K562 (cell line): ENCODE data around the gene LHFPL5. TPM values are rescaled to one million over a fixed set of nuclear protein-coding genes. Genes with fewer than 3 reads are reported as not detected.
A peak's percentile ranks its signal among the peaks of the same experiment; 100 is the strongest.

Experiments used
- ATAC-seq: fragments of 200-7000 bp; cut with Tn5 transposase; 3 replicates; pipeline ENCODE4 v1.9.1; 2020; ENCODE audit warnings: moderate library complexity
- BruUV-seq: library from RNA; stranded (reverse); fragments of 400-500 nt; replicated peaks from 2 replicates; lab custom pipeline; 2021; lab: Mats Ljungman, UMichigan
- CTCF ChIA-PET: fragments of 300-600 bp; formaldehyde crosslinking; extraction: SDS; loops from one replicate; lab custom pipeline; 2021; ENCODE audit warnings: low intra/inter-chr PET ratio; lab: Yijun Ruan, JAX
- POLR2A ChIA-PET: fragments of 300-600, 350-650 bp; sonication (Branson Sonifier 250); formaldehyde crosslinking; extraction: SDS; loops from one replicate; lab custom pipeline; 2021; ENCODE audit warnings: antibody characterized with exemption, inconsistent platforms; lab: Yijun Ruan, JAX
- DNase-seq, 4 experiments: peaks; one replicate each; pipeline versions ENCODE4 v3.0.0 to v3.0.0-alpha.2; 2011 to 2018; ENCODE audit warnings: low spot score in 3 of 4, mixed read lengths in 3 of 4; ENCODE audit errors: extremely low read depth in 1 of 4
- FAIRE-seq: peaks from 2 replicates; lab custom pipeline; 2011; peaks lifted over from hg19 to GRCh38; lab: Jason Lieb, UNC
- H2AFZ ChIP-seq: 2 replicates; pipeline ENCODE4 v1.6.0; 2011; ENCODE audit warnings: low read depth, low read length, control low read depth, inconsistent platforms
- H3K27ac ChIP-seq: fragments of 200-600 bp; 3 replicates; pipeline ENCODE4 v1.8.0; 2011; ENCODE audit warnings: low read depth, mild to moderate bottlenecking, control low read depth, inconsistent platforms, low read length, moderate library complexity, mixed read lengths; ENCODE audit errors: extremely low read depth
- H3K27me3 ChIP-seq, 2 experiments: fragments of 300-600 bp in 1 of 2; 2 replicates in 1 of 2; 3 replicates in 1 of 2; pipeline versions ENCODE4 v1.6.0 to v1.8.0; 2011; ENCODE audit warnings: inconsistent platforms in 2 of 2, low read length in 2 of 2, mild to moderate bottlenecking in 1 of 2, mixed read lengths in 1 of 2, moderate library complexity in 1 of 2; ENCODE audit not compliant: control insufficient read depth in 2 of 2, insufficient read depth in 2 of 2
- H3K36me3 ChIP-seq: fragments of 300-600 bp; 3 replicates; pipeline ENCODE4 v1.8.0; 2011; ENCODE audit warnings: mild to moderate bottlenecking, low read length, inconsistent platforms; ENCODE audit not compliant: control insufficient read depth, insufficient read depth
- H3K4me1 ChIP-seq, 2 experiments: fragments of 200-600 bp in 1 of 2; replicated peaks in 1 of 2; 2 replicates in 1 of 2; 3 replicates in 1 of 2; pipeline versions ENCODE4 v1.5.1 to v1.8.0; 2011; ENCODE audit warnings: inconsistent platforms in 2 of 2, low read length in 2 of 2, mild to moderate bottlenecking in 1 of 2, mixed read lengths in 1 of 2, moderate library complexity in 1 of 2; ENCODE audit not compliant: control insufficient read depth in 2 of 2, insufficient read depth in 2 of 2
- H3K4me2 ChIP-seq: 2 replicates; pipeline ENCODE4 v1.6.1; 2011; ENCODE audit warnings: low read length, control low read depth, inconsistent platforms, mixed read lengths; ENCODE audit not compliant: insufficient read depth
- H3K4me3 ChIP-seq: fragments of 200-600 bp; sonication (generic), shearing (Covaris generic); 2 replicates; pipeline ENCODE4 v1.5.1; 2016; ENCODE audit warnings: control low read depth, inconsistent platforms
- H3K79me2 ChIP-seq: fragments of 200-600 bp; 3 replicates; pipeline ENCODE4 v1.8.0; 2011; ENCODE audit warnings: low read length, inconsistent platforms; ENCODE audit not compliant: control insufficient read depth, insufficient read depth
- H3K9ac ChIP-seq, 2 experiments: 2 replicates each; pipeline versions ENCODE4 v1.6.0 to v1.6.1; 2011; ENCODE audit warnings: low read depth in 2 of 2, low read length in 2 of 2, control low read depth in 1 of 2, inconsistent platforms in 1 of 2, mild to moderate bottlenecking in 1 of 2, mixed read lengths in 1 of 2; ENCODE audit not compliant: insufficient read depth in 1 of 2
- H3K9me1 ChIP-seq: one replicate; pipeline ENCODE4 v1.6.0; 2011; ENCODE audit warnings: inconsistent platforms, mild to moderate bottlenecking, low read length, moderate library complexity; ENCODE audit not compliant: control insufficient read depth, insufficient read depth
- H3K9me3 ChIP-seq: replicated peaks from 2 replicates; pipeline ENCODE4 v1.5.1; 2011; ENCODE audit warnings: low read depth, low read length, inconsistent platforms; ENCODE audit not compliant: control insufficient read depth, insufficient read depth
- H4K20me1 ChIP-seq: replicated peaks from 2 replicates; pipeline ENCODE4 v1.6.1; 2011; ENCODE audit warnings: low read length, inconsistent platforms, mixed read lengths; ENCODE audit not compliant: control insufficient read depth, insufficient read depth
- BRD4 ChIP-seq: fragments of 200-600 bp; sonication (generic); IDR thresholded peaks from 2 replicates; pipeline ENCODE4 v1.6.1; 2017; ENCODE audit warnings: inconsistent platforms
- EP300 ChIP-seq: IDR thresholded peaks from 2 replicates; pipeline ENCODE4 v1.6.1; 2012; ENCODE audit warnings: low read length, improper control_type of control experiment
- STAT5A ChIP-seq: IDR thresholded peaks from 2 replicates; pipeline ENCODE4 v1.6.1; 2012; ENCODE audit warnings: low read length, inconsistent platforms, borderline replicate concordance
- ZNF121 ChIP-seq: sonication (generic); formaldehyde crosslinking; conservative IDR thresholded peaks from 2 replicates; pipeline ENCODE4 v1.8.0; 2022; ENCODE audit warnings: missing genetic modification reagents
- ZNF133 ChIP-seq: fragments of 250-450 bp; sonication (Bioruptor Pico); IDR thresholded peaks from 2 replicates; pipeline ENCODE4 v1.4.0; 2020; ENCODE audit warnings: mild to moderate bottlenecking
- WGBS: fragments of 100-300 bp; shearing (Covaris generic); methylation state at CpG from one replicate; pipeline ENCODE4 v1.1.6; 2016; ENCODE audit warnings: low coverage, mixed read lengths; ENCODE audit not compliant: insufficient coverage; ENCODE audit errors: missing lambda C conversion rate; 5-methylcytosine and 5-hydroxymethylcytosine counted together
- in situ Hi-C: fragments of 300-500 bp; cut with MboI; formaldehyde crosslinking; loops from 4 replicates; pipeline ENCODE4 v1.15.0; 2018; ENCODE audit warnings: inconsistent platforms, mixed read lengths
- intact Hi-C: fragments of 100-400 bp; cut with micrococcal nuclease; formaldehyde crosslinking; loops from 2 replicates; pipeline ENCODE4 v1.14.2; 2022
- polyA plus RNA-seq, 8 experiments: library from polyadenylated mRNA; depleted of rRNA in 4 of 8; stranded (reverse) in 5 of 8; unstranded in 3 of 8; fragments of >200 nt; fragmentation: Nextera tagmentation in 2 of 8; fragmentation: Illumina TruSeq in 1 of 8; extraction: Ambion mirVana in 2 of 8; extraction: Trizol in 1 of 8; gene quantifications; 2 replicates each; pipeline versions ENCODE4 v1.2.1 to v1.2.3, GENCODE V29; 2011 to 2014; ENCODE audit warnings: inconsistent platforms in 1 of 8, missing spikeins in 1 of 8
- total RNA-seq, 7 experiments: library from RNA; depleted of rRNA in 6 of 7; stranded (reverse); fragments of >200 nt in 6 of 7; fragmentation: Illumina TruSeq in 2 of 7; extraction: Trizol in 2 of 7; gene quantifications; 2 replicates each; pipeline versions ENCODE4 v1.2.1 to v1.2.3, GENCODE V29; 2011 to 2021; ENCODE audit warnings: low replicate concordance in 1 of 7
- TF ChIP-seq, protein P1 (sequence below): fragments of 450-650 bp; IDR thresholded peaks from 2 replicates; pipeline ENCODE4 v1.6.1; 2018; ENCODE audit warnings: mild to moderate bottlenecking, low read depth; ENCODE audit not compliant: partially characterized antibody
- TF ChIP-seq, protein P2 (sequence below): sonication (generic); formaldehyde crosslinking; IDR thresholded peaks from 2 replicates; pipeline ENCODE4 v1.8.1; 2023; ENCODE audit warnings: mild to moderate bottlenecking, missing genetic modification reagents, moderate library complexity

Gene LHFPL5
- total and polyA plus RNA-seq, 9 of the 15 experiments (the other 6 are each of a cell fraction or from before 2014, with no cell fraction given): not detected

DNA sequence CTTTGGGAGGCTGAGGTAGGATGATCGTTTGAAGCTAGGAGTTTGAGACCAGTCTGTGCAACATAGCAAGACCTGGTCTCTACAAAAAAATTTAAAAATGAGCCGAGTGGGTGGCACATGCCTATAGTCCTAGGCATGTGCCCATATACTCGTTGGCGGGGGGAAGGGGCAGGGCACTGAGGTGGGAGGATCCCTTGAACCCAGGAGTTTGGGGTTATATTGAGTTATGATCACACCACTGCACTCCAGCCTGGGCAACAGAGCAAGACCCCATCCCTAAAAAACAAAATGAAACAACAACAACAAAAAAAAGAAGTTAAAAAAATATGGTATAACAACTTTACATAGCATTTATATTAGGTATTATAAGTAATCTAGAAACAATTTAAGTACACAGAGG is 47.8 kb downstream of the LHFPL5 start:
- Histone ChIP-seq H3K9me3 (no peaks in the 10 kb centered on the region), H3K9ac (no peak overlapping the region), H3K9me1 (no peaks in the 10 kb centered on the region), H3K4me1 (no peaks in the 10 kb centered on the region)
- BruUV-seq: no TSS peak
- ATAC-seq (no peak), FAIRE-seq (no peak)
- CTCF ChIA-PET: no interaction called here
- TF ChIP-seq ZNF133 (CRISPR knock-in tag) (no peak), ZNF121 (CRISPR knock-in tag) (peak; percentile 48)
- TF ChIP-seq, all 486 proteins: peak for 1
- Histone ChIP-seq H3K36me3 (peaks cover 99% of the 10 kb centered on the region), H3K27me3 (no peaks in the 10 kb centered on the region), H3K4me3 (no peak overlapping the region), H3K79me2 (0 out of 3 replicates have a peak, but pooled peaks cover 5% of the 10 kb centered on the region), H2AFZ (no peak overlapping the region), H4K20me1 (no peaks in the 10 kb centered on the region), H3K27ac (no peak overlapping the region), H3K4me2 (no peak overlapping the region)
- in situ Hi-C loops: no loop called here
- POLR2A ChIA-PET: interaction anchor here (0.7 to 1.0 kb wide), 2 partner anchors 14 to 17 kb away, joined by 3 read pairs; no protein-coding TSS in a partner anchor
- intact Hi-C loops: no loop called here
- DNase-seq: no peak
- 94% methylated on average over 4 of the region's 4 CpGs for WGBS

DNA sequence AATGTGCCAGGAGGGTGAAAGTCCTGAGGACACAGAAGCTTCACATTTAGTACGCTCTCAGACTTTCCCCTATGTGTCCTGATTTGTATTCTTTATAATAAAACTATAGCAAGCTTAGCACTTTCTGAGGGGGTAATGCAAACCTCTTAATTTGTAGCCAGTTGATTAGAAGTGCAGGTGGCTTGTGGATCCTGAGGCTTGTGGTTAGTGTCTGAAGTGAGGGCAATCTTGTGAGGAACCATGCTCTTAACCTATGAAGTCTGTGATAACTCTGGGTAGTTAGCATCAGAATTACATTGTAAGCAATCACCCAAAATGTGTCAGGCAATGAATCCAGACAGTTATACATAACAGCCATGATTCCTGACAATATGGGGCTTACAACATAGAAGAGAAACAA is 51.1 kb downstream of the LHFPL5 start:
- Histone ChIP-seq H3K9ac (no peak overlapping the region), H3K9me1 (no peaks in the 10 kb centered on the region), H3K27me3 (no peaks in the 10 kb centered on the region), H3K4me1 (no peaks in the 10 kb centered on the region), H3K27ac (no peak overlapping the region), H2AFZ (no peak overlapping the region), H3K9me3 (no peaks in the 10 kb centered on the region), H3K4me2 (no peak overlapping the region), H3K4me3 (no peak overlapping the region), H3K79me2 (no peaks in the 10 kb centered on the region), H4K20me1 (no peaks in the 10 kb centered on the region), H3K36me3 (peaks cover 98% of the 10 kb centered on the region)
- no peak for FAIRE-seq
- ChIA-PET POLR2A (interaction anchor here (1.3 kb wide), 1 partner anchor 17 kb away, joined by 5 read pairs; no protein-coding TSS in a partner anchor), CTCF (no interaction called here)
- DNase-seq: no peak
- in situ Hi-C loops: no loop called here
- 100% methylated on average over 1 of the region's 1 CpG for WGBS
- TF ChIP-seq, protein P1, sequence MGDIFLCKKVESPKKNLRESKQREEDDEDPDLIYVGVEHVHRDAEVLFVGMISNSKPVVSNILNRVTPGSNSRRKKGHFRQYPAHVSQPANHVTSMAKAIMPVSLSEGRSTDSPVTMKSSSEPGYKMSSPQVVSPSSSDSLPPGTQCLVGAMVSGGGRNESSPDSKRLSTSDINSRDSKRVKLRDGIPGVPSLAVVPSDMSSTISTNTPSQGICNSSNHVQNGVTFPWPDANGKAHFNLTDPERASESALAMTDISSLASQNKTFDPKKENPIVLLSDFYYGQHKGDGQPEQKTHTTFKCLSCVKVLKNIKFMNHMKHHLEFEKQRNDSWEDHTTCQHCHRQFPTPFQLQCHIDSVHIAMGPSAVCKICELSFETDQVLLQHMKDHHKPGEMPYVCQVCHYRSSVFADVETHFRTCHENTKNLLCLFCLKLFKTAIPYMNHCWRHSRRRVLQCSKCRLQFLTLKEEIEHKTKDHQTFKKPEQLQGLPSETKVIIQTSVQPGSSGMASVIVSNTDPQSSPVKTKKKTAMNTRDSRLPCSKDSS: no peak
- TF ChIP-seq BRD4 (no peak), EP300 (no peak), STAT5A (no peak)
- TF ChIP-seq, protein P2, sequence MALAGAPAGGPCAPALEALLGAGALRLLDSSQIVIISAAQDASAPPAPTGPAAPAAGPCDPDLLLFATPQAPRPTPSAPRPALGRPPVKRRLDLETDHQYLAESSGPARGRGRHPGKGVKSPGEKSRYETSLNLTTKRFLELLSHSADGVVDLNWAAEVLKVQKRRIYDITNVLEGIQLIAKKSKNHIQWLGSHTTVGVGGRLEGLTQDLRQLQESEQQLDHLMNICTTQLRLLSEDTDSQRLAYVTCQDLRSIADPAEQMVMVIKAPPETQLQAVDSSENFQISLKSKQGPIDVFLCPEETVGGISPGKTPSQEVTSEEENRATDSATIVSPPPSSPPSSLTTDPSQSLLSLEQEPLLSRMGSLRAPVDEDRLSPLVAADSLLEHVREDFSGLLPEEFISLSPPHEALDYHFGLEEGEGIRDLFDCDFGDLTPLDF (CRISPR knock-in tag): no peak
- no peak for ATAC-seq
- no TSS peak for BruUV-seq
- intact Hi-C loops: no loop called here
